K562 (cell line): ENCODE data around the gene MGRN1. TPM values are rescaled to one million over a fixed set of nuclear protein-coding genes. Genes with fewer than 3 reads are reported as not detected.
A peak's percentile ranks its signal among the peaks of the same experiment; 100 is the strongest.

ENCODE experiments used
- BCOR ChIP-seq: fragments of 450-650 bp; IDR thresholded peaks from 2 replicates; pipeline ENCODE4 v1.6.1; 2016
- CBX8 ChIP-seq: fragments of 200-600 bp; sonication (generic); IDR thresholded peaks from 2 replicates; pipeline ENCODE4 v1.6.1; 2012; ENCODE audit warnings: borderline replicate concordance, mixed run types, low read depth, mild to moderate bottlenecking, moderate library complexity, mixed read lengths, low read length, control low read depth, inconsistent platforms; ENCODE audit not compliant: poor library complexity, severe bottlenecking; ENCODE audit errors: extremely low read depth
- CC2D1A ChIP-seq: fragments of 450-650 bp; IDR thresholded peaks from 2 replicates; pipeline ENCODE4 v1.6.1; 2017; ENCODE audit warnings: mild to moderate bottlenecking
- CCNT2 ChIP-seq: IDR thresholded peaks from 2 replicates; pipeline ENCODE4 v1.6.1; 2011; ENCODE audit warnings: borderline replicate concordance, low read depth, mild to moderate bottlenecking, moderate library complexity, mixed read lengths, low read length; ENCODE audit not compliant: insufficient read length; ENCODE audit errors: extremely low read depth
- CEBPB ChIP-seq: fragments of 450-650 bp; IDR thresholded peaks from 2 replicates; pipeline ENCODE4 v1.6.1; 2016; ENCODE audit warnings: missing genetic modification characterization, missing compliant biosample characterization
- CHCHD3 ChIP-seq: fragments of 250-450 bp; sonication (Bioruptor Pico); IDR thresholded peaks from 2 replicates; pipeline ENCODE4 v2.1.2; 2022; ENCODE audit warnings: mild to moderate bottlenecking
- CHD2 ChIP-seq: IDR thresholded peaks from 2 replicates; pipeline ENCODE4 v1.6.1; 2011; ENCODE audit warnings: low read depth, low read length
- CREBBP ChIP-seq: IDR thresholded peaks from one replicate; pipeline ENCODE4 v1.6.1; 2012; ENCODE audit warnings: low read depth, mild to moderate bottlenecking, control low read depth, inconsistent platforms, low read length
- DPF2 ChIP-seq: fragments of 450-650 bp; IDR thresholded peaks from 2 replicates; pipeline ENCODE4 v1.6.1; 2016
- FOS ChIP-seq: IDR thresholded peaks from 3 replicates; pipeline ENCODE4 v1.6.1; 2011; ENCODE audit not compliant: insufficient read length; ENCODE audit errors: extremely low read depth
- FOXA1 ChIP-seq: fragments of 450-650 bp; IDR thresholded peaks from 2 replicates; pipeline ENCODE4 v1.6.1; 2016; ENCODE audit warnings: mild to moderate bottlenecking, borderline replicate concordance
- MED1 ChIP-seq: sonication (generic); formaldehyde crosslinking; IDR thresholded peaks from 2 replicates; pipeline ENCODE4 v1.8.1; 2023; ENCODE audit warnings: missing genetic modification reagents, borderline replicate concordance
- NR4A1 ChIP-seq, 2 experiments: fragments of 250-450 bp in 1 of 2; fragments of 450-650 bp in 1 of 2; sonication (Bioruptor Pico) in 1 of 2; IDR thresholded peaks; 2 replicates each; pipeline versions ENCODE4 v1.4.0 to v1.6.1; 2016 to 2020; ENCODE audit warnings: mild to moderate bottlenecking in 2 of 2, missing compliant biosample characterization in 1 of 2, missing genetic modification characterization in 1 of 2, moderate library complexity in 1 of 2
- POLR2G ChIP-seq: fragments of 200-400 bp; formaldehyde crosslinking; IDR thresholded peaks from 2 replicates; pipeline ENCODE4 v1.6.1; 2017; ENCODE audit warnings: low read depth, mild to moderate bottlenecking, antibody characterized with exemption, low read length, moderate library complexity
- RBM34 ChIP-seq: fragments of 200-400 bp; formaldehyde crosslinking; IDR thresholded peaks from 2 replicates; pipeline ENCODE4 v1.6.1; 2018; ENCODE audit warnings: low read length, borderline replicate concordance; ENCODE audit not compliant: insufficient read depth
- RCOR1 ChIP-seq, 2 experiments: IDR thresholded peaks; 2 replicates each; pipeline ENCODE4 v1.6.1; 2012; ENCODE audit warnings: low read depth in 2 of 2, low read length in 2 of 2, borderline replicate concordance in 1 of 2, improper control_type of control experiment in 1 of 2
- RNF2 ChIP-seq: sonication (generic); IDR thresholded peaks from 2 replicates; pipeline ENCODE4 v1.6.1; 2016
- SMC3 ChIP-seq: conservative IDR thresholded peaks from 2 replicates; pipeline ENCODE4 v1.6.1; 2011; ENCODE audit warnings: low read depth, low read length, improper control_type of control experiment; ENCODE audit not compliant: insufficient read depth
- TAF1 ChIP-seq: IDR thresholded peaks from 2 replicates; pipeline ENCODE4 v1.6.1; 2011; ENCODE audit warnings: mild to moderate bottlenecking, low read length, moderate library complexity; ENCODE audit not compliant: insufficient read depth, control insufficient read depth, severe bottlenecking; ENCODE audit errors: extremely low read depth
- TBL1XR1 ChIP-seq, 2 experiments: IDR thresholded peaks; 2 replicates each; pipeline ENCODE4 v1.6.1; 2012; ENCODE audit warnings: improper control_type of control experiment in 2 of 2, low read length in 2 of 2, mild to moderate bottlenecking in 1 of 2
- XRCC3 ChIP-seq: fragments of 450-650 bp; IDR thresholded peaks from 2 replicates; pipeline ENCODE4 v1.6.1; 2017; ENCODE audit warnings: mild to moderate bottlenecking, moderate library complexity
- ZNF140 ChIP-seq: fragments of 250-450 bp; sonication (Bioruptor Pico); IDR thresholded peaks from 2 replicates; pipeline ENCODE4 v1.8.0; 2021; ENCODE audit warnings: moderate library complexity, mild to moderate bottlenecking, inconsistent platforms
- polyA plus RNA-seq, 8 experiments: library from polyadenylated mRNA; depleted of rRNA in 4 of 8; stranded (reverse) in 5 of 8; unstranded in 3 of 8; fragments of >200 nt; fragmentation: Nextera tagmentation in 2 of 8; fragmentation: Illumina TruSeq in 1 of 8; extraction: Ambion mirVana in 2 of 8; extraction: Trizol in 1 of 8; gene quantifications; 2 replicates each; pipeline versions ENCODE4 v1.2.1 to v1.2.3, GENCODE V29; 2011 to 2014; ENCODE audit warnings: inconsistent platforms in 1 of 8, missing spikeins in 1 of 8
- total RNA-seq, 7 experiments: library from RNA; depleted of rRNA in 6 of 7; stranded (reverse); fragments of >200 nt in 6 of 7; fragmentation: Illumina TruSeq in 2 of 7; extraction: Trizol in 2 of 7; gene quantifications; 2 replicates each; pipeline versions ENCODE4 v1.2.1 to v1.2.3, GENCODE V29; 2011 to 2021; ENCODE audit warnings: low replicate concordance in 1 of 7
- TF ChIP-seq, protein P1 (sequence below): fragments of 250-450 bp; sonication (Bioruptor Pico); IDR thresholded peaks from 2 replicates; pipeline ENCODE4 v1.5.0; 2021; ENCODE audit warnings: mild to moderate bottlenecking, borderline replicate concordance
- TF ChIP-seq, protein P2 (sequence below): fragments of 450-650 bp; IDR thresholded peaks from 2 replicates; pipeline ENCODE4 v1.6.1; 2016; ENCODE audit warnings: missing biosample characterization, missing genetic modification characterization
- TF ChIP-seq, protein P3 (sequence below): sonication (generic); formaldehyde crosslinking; IDR thresholded peaks from 2 replicates; pipeline ENCODE4 v1.8.1; 2022; ENCODE audit warnings: missing genetic modification reagents

Gene MGRN1
- total and polyA plus RNA-seq, 9 of the 15 experiments (the other 6 are each of a cell fraction or from before 2014, with no cell fraction given), result 0.15 to 37.9 (median 6.0) TPM

DNA sequence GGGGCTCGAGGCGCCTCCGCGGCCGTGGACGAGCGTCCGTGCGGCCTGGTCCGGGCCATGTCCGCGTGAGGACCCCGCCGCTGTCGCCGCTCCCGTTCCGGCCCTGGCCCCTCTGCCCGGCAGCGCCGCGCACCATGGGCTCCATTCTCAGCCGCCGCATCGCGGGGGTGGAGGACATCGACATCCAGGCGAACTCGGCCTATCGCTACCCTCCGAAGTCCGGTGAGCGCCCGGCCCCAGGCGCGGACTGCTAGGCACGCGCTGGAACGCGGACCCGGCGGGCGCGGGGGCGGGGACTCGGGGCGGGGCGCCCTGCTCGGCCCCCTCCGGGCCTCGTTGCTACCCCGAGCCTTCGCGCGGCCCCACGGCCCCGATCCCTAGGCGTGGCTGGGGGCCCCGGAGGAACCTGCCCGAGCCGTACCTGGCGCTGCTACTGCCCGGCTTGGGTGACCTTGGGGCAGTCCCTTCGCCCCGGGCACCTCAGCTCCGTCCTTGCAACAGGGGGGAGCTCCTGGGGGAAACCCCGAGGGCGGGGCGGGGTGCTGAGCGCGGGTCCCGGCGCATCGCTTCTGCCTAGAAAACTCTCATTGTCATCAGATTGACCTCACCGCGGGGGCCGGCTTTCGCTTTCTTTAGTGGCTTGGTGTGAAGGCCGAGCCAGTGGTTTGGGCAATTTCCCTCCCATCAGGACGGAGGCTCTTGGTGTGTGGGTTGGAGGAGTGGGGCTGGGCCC, 367 bp downstream of the MGRN1 start (continued):
- TF ChIP-seq RNF2, result no peak
- TF ChIP-seq ZNF140 (CRISPR knock-in tag), result no peak
- peak; percentile 42 for TF ChIP-seq CCNT2
- TF ChIP-seq RBM34, result no peak
- no peak for TF ChIP-seq MED1 (CRISPR knock-in tag)
- no peak for TF ChIP-seq CEBPB (tag)
- TF ChIP-seq CC2D1A, result no peak
- no peak for TF ChIP-seq TBL1XR1 (IDR thresholded peaks at IDR 0.05; ENCODE audit: low read length in 2 of 2)
- no peak for TF ChIP-seq RCOR1 (IDR thresholded peaks at IDR 0.05; ENCODE audit: borderline replicate concordance in 1 of 2, low read depth in 2 of 2, low read length in 2 of 2)
- peak; percentile 97 for TF ChIP-seq POLR2G
- TF ChIP-seq, protein P1, sequence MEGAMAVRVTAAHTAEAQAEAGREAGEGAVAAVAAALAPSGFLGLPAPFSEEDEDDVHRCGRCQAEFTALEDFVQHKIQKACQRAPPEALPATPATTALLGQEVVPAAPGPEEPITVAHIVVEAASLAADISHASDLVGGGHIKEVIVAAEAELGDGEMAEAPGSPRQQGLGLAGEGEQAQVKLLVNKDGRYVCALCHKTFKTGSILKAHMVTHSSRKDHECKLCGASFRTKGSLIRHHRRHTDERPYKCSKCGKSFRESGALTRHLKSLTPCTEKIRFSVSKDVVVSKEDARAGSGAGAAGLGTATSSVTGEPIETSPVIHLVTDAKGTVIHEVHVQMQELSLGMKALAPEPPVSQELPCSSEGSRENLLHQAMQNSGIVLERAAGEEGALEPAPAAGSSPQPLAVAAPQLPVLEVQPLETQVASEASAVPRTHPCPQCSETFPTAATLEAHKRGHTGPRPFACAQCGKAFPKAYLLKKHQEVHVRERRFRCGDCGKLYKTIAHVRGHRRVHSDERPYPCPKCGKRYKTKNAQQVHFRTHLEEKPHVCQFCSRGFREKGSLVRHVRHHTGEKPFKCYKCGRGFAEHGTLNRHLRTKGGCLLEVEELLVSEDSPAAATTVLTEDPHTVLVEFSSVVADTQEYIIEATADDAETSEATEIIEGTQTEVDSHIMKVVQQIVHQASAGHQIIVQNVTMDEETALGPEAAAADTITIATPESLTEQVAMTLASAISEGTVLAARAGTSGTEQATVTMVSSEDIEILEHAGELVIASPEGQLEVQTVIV (CRISPR knock-in tag), result no peak
- TF ChIP-seq TAF1, result peak; percentile 30
- TF ChIP-seq NR4A1 (CRISPR knock-in tag; IDR thresholded peaks at IDR 0.05), result no peak
- no peak for TF ChIP-seq NR4A1 (tag; IDR thresholded peaks at IDR 0.05)
- TF ChIP-seq SMC3, result no peak
- TF ChIP-seq DPF2, result no peak
- TF ChIP-seq BCOR, result no peak
- TF ChIP-seq CREBBP, result no peak
- no peak for TF ChIP-seq FOS
- no peak for TF ChIP-seq FOXA1
- TF ChIP-seq CHCHD3 (CRISPR knock-in tag), result no peak
- TF ChIP-seq, protein P2, sequence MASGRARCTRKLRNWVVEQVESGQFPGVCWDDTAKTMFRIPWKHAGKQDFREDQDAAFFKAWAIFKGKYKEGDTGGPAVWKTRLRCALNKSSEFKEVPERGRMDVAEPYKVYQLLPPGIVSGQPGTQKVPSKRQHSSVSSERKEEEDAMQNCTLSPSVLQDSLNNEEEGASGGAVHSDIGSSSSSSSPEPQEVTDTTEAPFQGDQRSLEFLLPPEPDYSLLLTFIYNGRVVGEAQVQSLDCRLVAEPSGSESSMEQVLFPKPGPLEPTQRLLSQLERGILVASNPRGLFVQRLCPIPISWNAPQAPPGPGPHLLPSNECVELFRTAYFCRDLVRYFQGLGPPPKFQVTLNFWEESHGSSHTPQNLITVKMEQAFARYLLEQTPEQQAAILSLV (tag), result no peak
- TF ChIP-seq CHD2, result no peak
- TF ChIP-seq, protein P3, sequence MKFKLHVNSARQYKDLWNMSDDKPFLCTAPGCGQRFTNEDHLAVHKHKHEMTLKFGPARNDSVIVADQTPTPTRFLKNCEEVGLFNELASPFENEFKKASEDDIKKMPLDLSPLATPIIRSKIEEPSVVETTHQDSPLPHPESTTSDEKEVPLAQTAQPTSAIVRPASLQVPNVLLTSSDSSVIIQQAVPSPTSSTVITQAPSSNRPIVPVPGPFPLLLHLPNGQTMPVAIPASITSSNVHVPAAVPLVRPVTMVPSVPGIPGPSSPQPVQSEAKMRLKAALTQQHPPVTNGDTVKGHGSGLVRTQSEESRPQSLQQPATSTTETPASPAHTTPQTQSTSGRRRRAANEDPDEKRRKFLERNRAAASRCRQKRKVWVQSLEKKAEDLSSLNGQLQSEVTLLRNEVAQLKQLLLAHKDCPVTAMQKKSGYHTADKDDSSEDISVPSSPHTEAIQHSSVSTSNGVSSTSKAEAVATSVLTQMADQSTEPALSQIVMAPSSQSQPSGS (CRISPR knock-in tag), result no peak
- no peak for TF ChIP-seq CBX8
- no peak for TF ChIP-seq XRCC3
